ENCODE measurements around the gene COL18A1. TPM values are rescaled to one million over a fixed set of nuclear protein-coding genes. Genes with fewer than 3 reads are reported as not detected.
"Not testable (repeated sequence)": the region's sequence is repeated elsewhere in the genome, so short reads cannot be mapped to it uniquely, and the experiment has no call there.

COL18A1 gene
- total RNA-seq, 1 donor from 2014 or later: 266 TPM

DNA sequence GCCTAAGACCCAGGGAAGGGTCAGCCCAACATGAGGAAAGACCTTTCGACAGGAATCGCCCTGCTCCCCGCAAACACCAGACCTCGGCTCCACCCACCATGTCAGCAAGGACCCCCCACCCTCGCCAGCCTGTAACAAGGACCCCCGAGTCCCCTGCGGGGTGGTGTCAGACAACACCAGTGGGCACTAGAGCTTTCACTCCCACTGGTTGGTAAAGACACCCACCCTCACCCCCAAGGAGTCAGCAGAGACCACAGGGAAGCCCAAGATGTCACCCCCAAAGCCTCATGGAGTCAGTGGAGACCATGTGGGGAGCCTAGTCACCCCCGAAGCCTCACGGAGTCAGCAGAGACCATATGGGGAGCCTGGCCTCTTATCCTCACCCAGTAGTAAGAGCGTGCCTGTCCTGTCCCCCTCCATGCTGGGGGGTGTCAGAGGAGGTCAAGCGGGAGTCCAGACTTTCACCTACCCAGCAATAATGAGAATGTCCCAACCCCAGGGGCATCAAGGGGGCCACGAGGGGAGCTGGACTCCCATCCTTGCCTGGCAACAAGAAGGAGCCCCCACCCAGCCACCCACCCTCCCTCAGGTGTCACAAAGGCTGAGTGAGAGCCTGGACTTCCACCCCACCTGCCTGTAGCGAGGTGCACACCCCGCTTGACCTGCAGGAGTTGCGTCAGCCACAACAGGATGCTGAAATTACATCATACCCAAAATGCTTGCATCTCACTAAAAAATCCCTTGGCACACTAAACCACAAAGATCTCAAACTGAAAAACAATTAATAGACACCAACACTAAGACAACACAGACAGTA is 112.5 kb downstream of the COL18A1 start:
- no peak for DNase-seq (ENCODE audit: low spot score)

DNA sequence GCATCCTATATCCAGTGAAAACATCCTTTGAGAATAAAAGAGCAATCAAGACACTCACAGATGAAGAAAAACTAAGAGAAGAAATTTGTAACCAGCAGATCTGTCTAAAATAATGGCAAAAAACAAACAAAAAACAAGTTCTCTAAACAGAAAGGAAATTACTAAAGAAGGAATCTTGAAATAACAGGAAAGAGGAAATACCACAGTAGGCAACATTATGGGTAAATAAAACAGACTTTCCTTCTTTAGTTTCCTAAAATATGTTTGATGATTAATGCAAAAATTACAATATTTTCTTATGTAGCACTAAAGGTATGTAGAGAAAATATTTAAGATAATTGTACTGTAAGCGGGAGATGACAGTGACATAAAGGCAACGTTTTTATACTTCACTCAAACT is 113.8 kb downstream of the COL18A1 start:
- DNase-seq (ENCODE audit: low spot score): no peak

DNA sequence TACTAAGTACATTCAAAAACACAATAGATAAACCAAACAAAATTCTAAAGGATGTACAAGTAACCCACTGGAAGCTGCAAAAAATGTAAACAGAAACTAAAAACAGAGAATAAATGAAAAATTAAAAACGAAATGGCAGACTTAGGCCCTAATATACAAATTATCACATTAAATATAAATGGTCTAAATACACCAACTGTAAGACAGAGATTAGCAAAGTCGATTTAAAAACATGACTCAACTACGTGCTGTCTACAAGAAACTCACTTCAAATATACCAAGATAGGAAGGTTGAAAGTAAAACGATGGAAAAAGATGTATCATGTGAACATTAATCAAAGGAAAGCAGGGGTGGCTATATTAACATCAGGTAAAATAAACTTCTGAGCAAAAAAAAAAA is 114.2 kb downstream of the COL18A1 start:
- no peak for DNase-seq (ENCODE audit: low spot score)

DNA sequence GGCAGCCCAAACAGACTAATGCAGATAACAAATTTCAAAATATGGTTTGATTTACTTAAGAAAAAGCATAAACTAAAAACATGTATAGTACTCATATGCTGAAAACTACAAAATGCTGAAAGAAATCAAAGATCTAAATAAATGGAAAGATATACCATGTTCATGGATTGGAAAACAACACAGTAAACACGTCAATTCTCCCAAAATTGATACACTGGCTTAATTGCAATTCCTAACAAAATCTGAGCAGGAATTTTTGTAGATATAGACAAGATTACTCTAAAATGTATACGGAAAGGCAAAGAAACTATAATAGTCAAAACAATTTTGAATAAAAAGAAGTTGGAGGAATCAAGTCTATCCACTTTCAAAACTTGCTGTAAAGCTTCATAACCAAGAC is 116.3 kb downstream of the COL18A1 start:
- no peak for DNase-seq (ENCODE audit: low spot score)

DNA sequence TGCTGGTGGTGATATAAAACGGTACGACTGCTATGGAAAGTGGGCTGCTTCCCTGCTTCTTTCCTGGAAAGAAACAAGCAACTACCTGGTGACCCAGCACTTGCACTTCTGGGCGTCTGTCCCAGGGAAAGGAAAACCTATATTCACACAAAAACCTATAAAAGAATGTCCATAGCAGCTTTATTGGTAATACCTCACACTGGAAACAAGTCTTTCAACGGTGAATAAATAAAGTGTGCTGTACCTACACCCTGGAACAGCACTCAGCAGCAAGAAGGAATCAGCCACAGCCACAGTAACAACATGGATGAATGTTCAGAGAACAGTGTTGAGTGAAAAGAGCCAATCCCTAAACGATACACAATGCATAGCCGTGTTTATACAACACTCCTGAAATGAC is 117.4 kb downstream of the COL18A1 start:
- no peak for DNase-seq (ENCODE audit: low spot score)

DNA sequence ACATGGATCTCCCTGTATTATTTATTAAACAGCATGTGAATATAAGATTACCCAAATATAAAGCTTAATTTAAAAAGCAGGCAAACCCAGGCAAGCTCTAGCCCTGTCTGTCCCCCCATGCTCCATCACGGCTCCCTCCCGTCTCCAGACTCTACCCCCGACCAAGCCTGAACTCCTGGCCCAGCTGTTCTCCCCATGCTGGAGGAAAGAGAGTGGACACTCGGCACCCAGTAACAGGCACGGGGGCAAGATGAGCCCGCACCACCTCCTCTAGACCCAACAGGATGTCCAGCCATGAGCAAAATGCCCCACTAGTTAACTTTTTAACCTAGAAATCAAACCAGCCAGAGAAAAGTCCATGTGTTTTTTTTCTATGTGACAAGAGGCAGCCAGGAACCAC is 118.0 kb downstream of the COL18A1 start:
- no peak for DNase-seq (ENCODE audit: low spot score)

DNA sequence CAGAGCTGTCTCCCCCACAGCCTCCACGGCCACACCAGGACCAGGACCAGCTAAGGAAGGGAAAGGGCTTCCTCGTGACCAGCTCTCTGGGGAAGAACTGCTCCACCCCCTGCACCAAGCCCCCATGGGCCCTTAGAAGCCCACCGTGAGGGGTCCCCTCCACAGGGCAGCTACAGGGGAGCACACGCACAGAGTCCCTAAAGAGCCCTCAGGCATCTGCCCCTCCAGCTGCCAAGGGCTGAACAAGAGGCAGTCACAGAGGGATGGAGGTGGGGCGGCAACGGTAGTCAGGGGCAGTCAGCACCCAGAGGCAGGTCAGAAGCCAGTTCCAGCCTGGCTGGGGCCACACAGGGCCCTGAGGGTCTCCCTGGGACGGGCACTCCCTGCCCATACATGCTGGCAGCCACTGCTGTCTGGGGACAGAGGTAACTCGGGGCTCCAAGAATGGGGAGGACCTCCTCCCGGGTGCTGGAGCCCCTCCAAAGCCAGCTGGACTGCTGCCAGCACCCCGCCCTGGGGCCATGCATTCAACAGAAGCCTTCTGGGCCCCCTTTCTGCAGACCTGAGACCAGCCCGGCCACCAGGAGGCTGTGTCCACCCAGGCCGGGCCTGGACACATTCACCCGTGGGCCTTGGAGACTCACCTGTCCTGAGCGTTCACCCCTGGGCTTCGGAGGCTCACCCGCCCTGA is 118.6 kb downstream of the COL18A1 start:
- DNase-seq (ENCODE audit: low spot score): no peak

DNA sequence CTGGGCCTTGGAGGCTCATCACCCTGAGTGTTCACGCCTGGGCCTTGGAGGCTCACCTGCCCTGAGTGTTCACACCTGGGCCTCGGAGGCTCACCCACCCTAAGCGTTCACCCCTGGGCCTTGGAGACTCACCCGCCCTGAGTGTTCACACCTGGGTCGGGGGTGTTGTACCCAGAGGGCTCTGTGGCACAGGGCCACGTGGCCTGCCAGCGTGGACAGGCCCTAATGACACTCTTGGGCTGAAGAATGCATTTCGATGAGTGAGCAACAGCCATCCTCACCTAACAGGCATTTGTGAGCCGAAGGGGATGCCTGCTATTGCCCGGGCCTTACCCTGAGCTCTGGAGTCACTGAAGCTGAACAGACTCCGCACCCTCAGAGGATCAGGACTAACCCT is 119.8 kb downstream of the COL18A1 start:
- no peak for DNase-seq (ENCODE audit: low spot score)

DNA sequence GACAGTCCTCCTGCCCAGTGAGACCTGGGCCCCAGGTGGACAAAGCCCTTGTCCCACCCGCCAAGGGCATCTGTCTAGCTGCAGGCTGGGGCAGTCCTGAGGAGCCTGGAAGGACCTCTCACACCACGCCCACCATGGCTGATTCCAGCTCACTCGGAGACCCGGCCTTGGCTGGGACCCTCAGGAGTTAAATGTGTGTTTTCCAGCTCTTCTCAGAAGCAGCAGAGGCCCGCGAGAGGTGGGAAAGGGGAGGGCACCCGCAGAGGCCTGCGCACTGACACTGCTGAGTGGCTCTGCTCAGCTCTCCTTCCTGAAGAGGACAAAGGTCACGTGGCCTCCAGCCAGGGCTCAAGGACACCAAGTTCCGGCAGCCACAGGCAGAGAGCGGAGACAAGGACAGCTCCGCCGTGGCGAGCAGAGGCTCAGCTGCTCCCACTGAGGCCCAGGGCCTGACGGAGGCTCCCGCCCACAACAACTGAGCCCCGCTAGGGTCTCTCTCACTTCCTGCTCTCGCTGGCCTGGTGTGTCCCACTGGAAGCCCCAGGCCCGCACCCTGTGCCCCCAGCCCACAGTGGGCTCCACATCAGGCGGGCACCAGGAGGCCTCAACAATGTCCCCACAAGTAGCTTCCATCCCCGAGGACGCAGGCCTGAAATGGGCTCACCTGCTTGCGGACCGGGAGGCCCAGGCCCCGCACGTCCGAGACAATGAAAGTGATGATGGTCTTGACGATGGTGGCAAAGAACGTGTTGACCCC is 120.4 kb downstream of the COL18A1 start:
- no peak for DNase-seq (ENCODE audit: low spot score)

DNA sequence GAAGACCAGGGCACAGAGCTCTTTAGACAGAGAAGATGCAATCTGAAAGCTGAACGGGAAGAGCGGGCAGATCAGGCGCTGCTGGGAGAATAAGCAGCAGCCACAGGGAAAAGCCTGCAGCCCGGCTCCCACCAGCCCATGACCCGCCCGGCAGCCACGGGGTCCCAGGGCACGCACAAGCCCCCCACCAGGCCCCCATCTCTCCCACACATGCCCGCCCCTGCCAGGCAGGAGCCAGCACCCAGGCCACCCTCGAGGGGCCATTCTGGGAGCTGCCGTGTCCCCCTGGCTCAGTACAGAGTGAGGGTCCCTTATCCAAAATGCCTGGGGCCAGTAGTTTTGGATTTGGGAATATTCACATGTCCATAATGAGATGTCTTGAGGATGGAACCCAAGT is 120.9 kb downstream of the COL18A1 start:
- no peak for DNase-seq (ENCODE audit: low spot score)

DNA sequence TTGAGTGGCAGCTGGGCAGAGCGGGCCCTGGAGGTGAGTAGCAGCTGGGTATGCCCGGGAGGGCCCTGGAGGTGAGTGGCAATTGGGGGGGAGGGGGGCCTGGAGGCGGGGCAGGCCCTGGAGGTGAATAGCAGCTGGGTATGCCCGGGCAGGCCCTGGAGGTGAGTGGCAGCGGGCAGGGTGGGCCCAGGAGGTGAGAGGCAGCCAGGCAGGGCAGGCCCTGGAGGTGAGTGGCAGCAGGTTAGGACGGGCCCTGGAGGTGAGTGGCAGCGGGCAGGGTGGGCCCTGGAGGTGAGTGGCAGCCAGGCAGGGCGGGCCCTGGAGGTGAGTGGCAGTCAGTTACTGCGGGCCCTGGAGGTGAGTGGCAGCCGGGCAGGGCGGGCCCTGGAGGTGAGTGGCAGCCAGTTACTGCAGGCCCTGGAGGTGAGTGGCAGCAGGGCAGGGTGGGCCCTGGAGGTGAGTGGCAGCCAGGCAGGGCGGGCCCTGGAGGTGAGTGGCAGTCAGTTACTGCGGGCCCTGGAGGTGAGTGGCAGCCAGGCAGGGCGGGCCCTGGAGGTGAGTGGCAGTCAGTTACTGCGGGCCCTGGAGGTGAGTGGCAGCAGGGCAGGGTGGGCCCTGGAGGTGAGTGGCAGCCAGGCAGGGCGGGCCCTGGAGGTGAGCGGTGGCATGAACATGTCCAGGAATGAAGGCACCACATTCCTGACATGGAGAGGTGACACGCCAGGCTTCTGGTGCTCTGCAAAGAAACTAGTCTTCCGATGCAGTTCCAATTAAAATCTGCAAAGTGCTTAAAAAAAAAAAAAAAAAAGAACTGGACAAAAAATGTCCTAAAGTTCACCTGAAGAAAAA is 122.4 kb downstream of the COL18A1 start:
- DNase-seq (ENCODE audit: low spot score): not testable (repeated sequence)

DNA sequence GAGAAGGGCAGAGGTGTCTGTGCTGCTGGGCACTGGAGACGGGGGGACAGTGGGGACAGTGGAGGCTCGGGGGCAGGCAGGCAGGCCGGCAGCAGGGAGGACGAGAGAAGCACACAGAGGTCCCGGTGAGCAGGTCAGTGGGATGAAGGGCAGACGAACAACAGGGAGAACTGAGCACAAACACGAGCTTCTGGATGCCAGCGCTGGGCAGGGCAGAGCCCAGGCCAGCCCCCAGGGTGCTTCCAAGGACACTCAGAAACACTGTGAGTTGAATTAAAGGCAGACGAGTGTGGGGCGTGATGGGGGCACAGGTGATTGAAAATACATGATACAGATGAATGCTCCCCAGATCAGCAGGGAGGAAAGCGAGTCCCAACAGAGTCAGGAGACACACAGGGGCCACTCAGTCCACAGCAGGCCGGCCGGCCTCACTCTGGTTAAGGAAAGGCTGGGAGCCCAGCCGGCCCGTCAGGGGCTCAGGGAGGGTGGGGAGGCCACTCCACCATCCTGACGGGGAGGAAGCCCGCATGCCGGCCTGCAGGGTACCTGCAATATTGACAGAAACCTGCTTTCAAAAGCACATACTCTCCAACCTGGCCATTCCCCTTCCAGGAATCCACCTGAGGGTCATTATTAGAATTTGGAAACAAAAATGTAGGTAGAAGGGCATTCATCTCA is 123.2 kb downstream of the COL18A1 start:
- no peak for DNase-seq (ENCODE audit: low spot score)

DNA sequence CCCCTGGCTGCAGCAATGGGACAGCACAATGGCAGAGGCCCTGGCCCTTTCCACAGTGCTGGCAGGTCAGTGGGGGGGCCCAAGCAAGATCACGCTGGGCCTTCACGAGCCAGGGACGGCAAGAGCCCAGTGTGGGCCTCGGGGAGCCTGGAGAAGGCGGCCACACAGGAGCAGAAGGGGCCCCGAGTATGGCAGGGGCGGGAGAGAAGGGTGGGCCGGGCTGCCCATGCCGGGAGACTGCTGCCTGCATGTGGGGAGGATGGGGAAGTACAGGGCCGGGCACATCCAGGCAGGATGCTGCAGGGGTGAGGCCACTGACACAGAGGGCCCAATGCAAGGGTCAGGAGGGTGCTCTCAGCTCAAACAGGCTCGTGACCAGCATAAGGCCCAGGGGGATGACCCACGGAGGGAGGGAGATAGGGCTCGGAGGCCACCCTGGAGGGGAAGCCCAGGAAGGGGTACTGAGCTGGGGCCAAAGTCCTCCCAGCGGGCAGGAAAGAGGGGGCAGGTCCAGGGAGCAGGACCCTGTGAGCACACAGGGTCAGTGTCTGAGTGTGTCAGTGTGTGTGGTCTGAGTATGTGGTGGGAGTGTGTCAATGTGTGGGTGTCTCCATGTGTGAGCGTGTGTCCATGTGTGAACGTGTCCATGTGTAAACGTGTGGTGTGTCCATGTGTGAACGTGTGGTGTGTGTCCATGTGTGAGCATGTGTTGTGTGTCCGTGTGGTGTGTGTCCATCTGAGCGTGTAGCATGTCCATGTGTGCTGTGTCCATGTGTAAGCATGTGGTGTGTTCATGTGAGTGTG is 124.2 kb downstream of the COL18A1 start:
- DNase-seq (ENCODE audit: low spot score): no peak

DNA sequence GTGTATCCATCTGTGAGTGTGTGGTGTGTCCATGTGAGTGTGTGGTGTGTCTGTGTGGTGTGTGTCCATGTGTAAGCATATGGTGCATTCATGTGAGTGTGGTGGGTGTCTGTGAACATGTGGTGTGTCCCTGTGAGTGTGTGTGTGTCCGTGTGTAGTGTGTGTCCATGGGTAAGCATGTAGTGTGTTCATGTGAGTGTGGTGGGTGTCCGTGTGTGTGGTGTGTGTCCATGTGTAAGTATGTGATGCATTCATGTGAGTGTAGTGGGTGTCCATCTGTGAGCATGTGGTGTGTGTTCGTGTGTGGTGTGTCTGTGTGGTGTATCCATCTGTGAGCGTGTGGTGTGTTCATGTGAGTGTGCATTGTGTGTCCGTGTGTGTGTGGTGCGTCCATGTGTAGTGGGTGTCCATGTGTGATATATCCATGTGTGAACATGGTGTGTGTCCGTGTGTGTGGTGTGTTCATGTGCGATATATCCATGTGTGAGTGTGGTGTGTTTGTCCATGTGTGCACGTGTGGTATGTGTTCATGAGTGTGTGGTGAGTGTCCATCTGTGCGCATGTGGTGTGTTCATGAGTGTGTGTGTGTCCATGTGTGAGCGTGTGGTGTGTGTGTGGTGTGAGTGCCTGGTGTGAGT is 124.9 kb downstream of the COL18A1 start:
- no peak for DNase-seq (ENCODE audit: low spot score)

DNA sequence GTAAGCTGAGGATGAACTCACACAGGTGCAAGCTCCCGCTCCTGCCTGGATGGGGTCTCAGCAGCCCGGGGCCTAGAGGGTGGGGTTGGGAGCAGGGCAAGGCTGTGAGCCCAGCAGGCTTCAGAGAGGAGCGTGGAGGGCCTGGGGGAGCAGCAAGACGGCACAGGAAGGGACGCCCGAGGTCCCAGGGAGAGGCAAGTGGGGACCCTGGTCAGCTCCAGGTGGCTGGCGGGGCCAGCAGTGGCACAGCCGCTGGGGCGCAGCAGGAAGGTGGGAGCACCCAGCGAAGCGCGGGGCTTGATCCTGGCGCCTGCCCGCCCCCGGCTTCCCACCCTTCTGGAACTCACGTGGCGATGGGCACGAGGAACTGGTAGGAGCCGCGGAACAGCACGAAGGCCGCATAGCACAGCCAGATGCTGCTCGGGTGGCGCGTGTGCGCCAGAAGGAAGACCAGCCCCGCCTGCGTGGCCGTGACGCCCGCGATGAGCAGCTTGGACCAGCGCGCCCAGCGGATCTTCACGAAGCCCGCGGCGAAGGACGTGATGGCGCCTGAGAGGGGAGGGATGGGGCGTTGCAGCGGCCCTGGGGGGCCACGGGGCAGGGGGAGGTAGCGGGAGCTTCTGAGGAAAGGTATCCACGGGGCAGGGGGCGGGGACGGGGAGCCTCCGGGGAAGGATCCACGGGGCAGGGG is 125.6 kb downstream of the COL18A1 start:
- DNase-seq (ENCODE audit: low spot score): no peak

DNA sequence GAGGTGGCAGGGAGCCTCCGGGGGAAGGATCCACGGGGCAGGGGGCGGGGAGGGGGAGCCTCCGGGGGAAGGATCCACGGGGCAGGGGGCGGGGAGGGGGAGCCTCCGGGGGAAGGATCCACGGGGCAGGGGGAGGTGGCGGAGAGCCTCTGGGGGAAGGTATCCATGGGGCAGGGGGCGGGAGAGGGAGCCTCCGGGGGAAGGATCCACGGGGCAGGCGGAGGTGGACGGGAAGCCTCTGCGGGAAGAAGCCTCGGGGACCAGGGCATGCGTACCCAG is 126.1 kb downstream of the COL18A1 start:
- not testable (repeated sequence) for DNase-seq (ENCODE audit: low spot score)

DNA sequence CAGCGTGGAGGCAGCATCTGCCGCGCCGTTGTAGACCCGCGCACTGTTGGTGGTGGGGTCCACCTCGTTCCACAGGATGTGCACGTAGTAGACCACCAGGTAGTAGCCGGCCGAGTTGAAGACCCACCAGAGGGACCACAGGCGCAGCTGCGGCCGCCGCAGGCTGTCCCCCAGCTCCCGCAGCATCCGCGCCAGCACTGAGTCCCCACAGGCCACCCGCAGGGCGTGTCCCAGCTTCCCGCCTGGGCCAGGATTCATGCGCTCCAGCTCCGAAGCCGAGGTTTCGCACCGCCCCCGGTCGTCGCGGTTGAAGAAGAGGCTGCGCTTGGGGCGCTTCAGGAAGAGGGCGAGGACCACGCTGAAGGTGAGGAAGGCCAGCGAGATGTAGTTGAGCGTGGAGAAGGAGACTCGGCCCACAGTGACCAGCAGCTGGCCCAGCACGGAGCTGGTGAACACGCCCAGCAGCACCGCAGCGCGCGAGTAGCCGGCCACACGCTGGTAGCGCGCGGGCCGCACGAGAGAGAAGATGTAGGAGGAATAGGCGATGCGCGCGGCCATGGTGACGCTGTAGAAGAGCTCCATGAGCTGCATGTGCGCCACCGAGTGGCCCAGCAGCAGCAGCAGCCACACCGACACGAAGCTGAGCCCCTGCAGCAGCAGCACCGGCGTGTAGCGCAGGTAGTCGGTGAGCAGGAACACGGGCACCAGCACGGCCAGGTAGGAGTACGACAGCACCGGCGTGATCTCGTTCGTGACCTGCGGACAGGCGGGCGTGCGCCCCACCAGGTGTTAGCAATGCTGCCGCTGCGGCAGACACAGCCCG is 126.6 kb downstream of the COL18A1 start:
- no peak for DNase-seq (ENCODE audit: low spot score)

DNA sequence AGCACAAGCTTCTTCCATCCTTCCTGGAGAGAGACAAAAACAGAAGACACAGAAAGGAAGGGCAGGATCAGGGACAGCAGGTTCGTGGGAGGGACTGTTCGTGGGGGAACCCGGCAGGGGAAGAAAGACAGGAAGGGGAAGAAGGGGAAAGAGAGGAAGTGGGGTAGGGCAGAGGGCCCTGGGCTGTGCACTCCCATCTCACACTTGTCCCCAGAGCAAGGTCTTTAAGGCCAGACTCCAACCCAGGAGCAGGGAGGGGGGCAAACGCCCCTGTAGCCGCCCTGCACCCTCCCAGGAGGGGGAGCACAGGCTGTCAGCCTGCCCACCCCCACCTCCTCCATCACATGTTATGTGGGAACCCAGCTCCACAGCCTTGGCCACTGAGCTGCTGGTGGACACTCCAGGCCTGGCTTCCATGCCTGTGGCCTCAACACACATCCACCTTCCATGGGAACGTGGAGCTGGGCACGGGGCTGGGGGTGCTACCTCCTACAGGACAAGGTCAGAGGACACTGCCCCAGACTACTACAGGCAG is 127.9 kb downstream of the COL18A1 start:
- DNase-seq (ENCODE audit: low spot score): no peak
